Measurements from ENCODE around the gene HTT.

The HTT gene

GRCh38 chr4:3267576-3268394 lies 193.3 kb downstream of the HTT start:
- no peaks in the 10 kb centered on the region for H3K9me3 ChIP-seq (ENCODE audit: insufficient read depth, low read depth, low read length)
- no peaks in the 10 kb centered on the region for H4K20me1 ChIP-seq (ENCODE audit: insufficient read depth, low read length, poor library complexity, severe bottlenecking)
- no peaks in the 10 kb centered on the region for H3K36me3 ChIP-seq (ENCODE audit: insufficient read depth, low read length)
- TF ChIP-seq, protein P1, sequence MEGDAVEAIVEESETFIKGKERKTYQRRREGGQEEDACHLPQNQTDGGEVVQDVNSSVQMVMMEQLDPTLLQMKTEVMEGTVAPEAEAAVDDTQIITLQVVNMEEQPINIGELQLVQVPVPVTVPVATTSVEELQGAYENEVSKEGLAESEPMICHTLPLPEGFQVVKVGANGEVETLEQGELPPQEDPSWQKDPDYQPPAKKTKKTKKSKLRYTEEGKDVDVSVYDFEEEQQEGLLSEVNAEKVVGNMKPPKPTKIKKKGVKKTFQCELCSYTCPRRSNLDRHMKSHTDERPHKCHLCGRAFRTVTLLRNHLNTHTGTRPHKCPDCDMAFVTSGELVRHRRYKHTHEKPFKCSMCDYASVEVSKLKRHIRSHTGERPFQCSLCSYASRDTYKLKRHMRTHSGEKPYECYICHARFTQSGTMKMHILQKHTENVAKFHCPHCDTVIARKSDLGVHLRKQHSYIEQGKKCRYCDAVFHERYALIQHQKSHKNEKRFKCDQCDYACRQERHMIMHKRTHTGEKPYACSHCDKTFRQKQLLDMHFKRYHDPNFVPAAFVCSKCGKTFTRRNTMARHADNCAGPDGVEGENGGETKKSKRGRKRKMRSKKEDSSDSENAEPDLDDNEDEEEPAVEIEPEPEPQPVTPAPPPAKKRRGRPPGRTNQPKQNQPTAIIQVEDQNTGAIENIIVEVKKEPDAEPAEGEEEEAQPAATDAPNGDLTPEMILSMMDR (conservative IDR thresholded peaks at IDR 0.05; ENCODE audit: low read length) = no peak
- TF ChIP-seq EZH2phosphoT487 (IDR thresholded peaks at IDR 0.05; ENCODE audit: borderline replicate concordance) = no peak
- H3K27me3 ChIP-seq (ENCODE audit: insufficient read depth, low read length, poor library complexity, severe bottlenecking) = no peaks in the 10 kb centered on the region
- H3K4me1 ChIP-seq (ENCODE audit: insufficient read depth, low read length, poor library complexity, severe bottlenecking) = no peaks in the 10 kb centered on the region
- H3K9ac ChIP-seq (ENCODE audit: low read depth, low read length, poor library complexity, severe bottlenecking) = no peak overlapping the region
- H2AFZ ChIP-seq (ENCODE audit: low read length) = no peak overlapping the region
- no peak overlapping the region for H3K4me2 ChIP-seq (ENCODE audit: low read depth, low read length, poor library complexity, severe bottlenecking)
- H3K4me3 ChIP-seq (ENCODE audit: low read length, poor library complexity, severe bottlenecking) = no peak overlapping the region
- no peaks in the 10 kb centered on the region for H3K9me2 ChIP-seq (replicated peaks; ENCODE audit: low read depth, low read length)
- no peaks in the 10 kb centered on the region for H3K79me2 ChIP-seq (ENCODE audit: insufficient read depth, low read length)
- H3F3A ChIP-seq (ENCODE audit: low read depth) = no peaks in the 10 kb centered on the region

GRCh38 chr4:3268395-3269104 lies 194.1 kb downstream of the HTT start:
- Histone ChIP-seq H3K79me2 (ENCODE audit: insufficient read depth, low read length) (no peaks in the 10 kb centered on the region), H3K27me3 (ENCODE audit: insufficient read depth, low read length, poor library complexity, severe bottlenecking) (no peaks in the 10 kb centered on the region), H2AFZ (ENCODE audit: low read length) (no peak overlapping the region), H4K20me1 (ENCODE audit: insufficient read depth, low read length, poor library complexity, severe bottlenecking) (no peaks in the 10 kb centered on the region), H3K9ac (ENCODE audit: low read depth, low read length, poor library complexity, severe bottlenecking) (no peak overlapping the region), H3K9me3 (ENCODE audit: insufficient read depth, low read depth, low read length) (no peaks in the 10 kb centered on the region), H3K4me1 (ENCODE audit: insufficient read depth, low read length, poor library complexity, severe bottlenecking) (no peaks in the 10 kb centered on the region), H3K36me3 (ENCODE audit: insufficient read depth, low read length) (no peaks in the 10 kb centered on the region), H3K9me2 (replicated peaks; ENCODE audit: low read depth, low read length) (no peaks in the 10 kb centered on the region), H3K4me2 (ENCODE audit: low read depth, low read length, poor library complexity, severe bottlenecking) (no peak overlapping the region), H3K4me3 (ENCODE audit: low read length, poor library complexity, severe bottlenecking) (no peak overlapping the region), H3F3A (ENCODE audit: low read depth) (no peaks in the 10 kb centered on the region; the same call in 1 of the 2 replicates)
- TF ChIP-seq, protein P1 (conservative IDR thresholded peaks at IDR 0.05; ENCODE audit: low read length) = no peak
- no peak for TF ChIP-seq EZH2phosphoT487 (IDR thresholded peaks at IDR 0.05; ENCODE audit: borderline replicate concordance)

DNA sequence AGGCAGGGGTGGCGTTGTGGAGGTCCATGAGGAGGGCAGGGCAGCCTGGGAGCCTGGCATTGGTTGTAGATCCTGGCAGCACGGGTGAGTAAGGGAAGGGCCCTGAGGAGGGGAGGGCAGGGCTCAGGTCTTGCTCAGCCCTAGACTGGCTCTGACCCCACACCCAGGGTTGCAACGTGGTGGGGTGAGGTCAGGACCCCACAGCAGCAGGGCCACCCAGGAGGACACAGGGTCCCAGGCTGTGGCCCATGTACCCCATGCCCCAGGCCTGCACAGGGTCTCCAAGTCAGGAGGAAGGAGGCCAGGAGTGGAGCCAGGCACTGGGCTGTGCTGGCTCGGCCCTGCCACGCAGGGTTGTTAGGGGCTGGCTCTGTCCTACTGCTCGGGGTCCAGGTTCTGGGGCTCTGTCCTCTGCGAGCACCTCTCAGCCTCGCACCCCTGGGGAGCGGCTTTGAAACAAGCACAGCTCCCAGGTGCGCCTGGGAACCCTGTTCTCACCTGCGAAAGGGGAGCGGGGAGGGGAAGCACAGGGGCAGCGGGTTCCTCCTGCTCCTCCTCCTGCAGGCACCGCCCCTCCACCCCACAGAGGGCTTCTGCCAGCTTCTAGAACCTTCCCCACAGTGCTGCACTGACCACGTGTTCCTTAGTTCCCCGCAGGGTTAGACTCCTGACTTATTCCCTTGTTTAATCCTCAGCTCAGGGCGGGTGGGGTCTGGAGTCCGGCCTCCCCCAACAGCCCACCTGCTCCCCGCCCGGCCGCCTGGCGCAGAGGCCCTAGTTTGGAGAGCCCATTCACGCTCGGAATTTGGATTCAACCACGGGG lies 194.8 kb downstream of the HTT start:
- Histone ChIP-seq H3K9me2 (replicated peaks; ENCODE audit: low read depth, low read length) (no peaks in the 10 kb centered on the region), H3K36me3 (ENCODE audit: insufficient read depth, low read length) (no peaks in the 10 kb centered on the region), H3K4me3 (ENCODE audit: low read length, poor library complexity, severe bottlenecking) (no peak overlapping the region), H3K4me1 (ENCODE audit: insufficient read depth, low read length, poor library complexity, severe bottlenecking) (no peaks in the 10 kb centered on the region), H3K9me3 (ENCODE audit: insufficient read depth, low read depth, low read length) (no peaks in the 10 kb centered on the region), H3F3A (ENCODE audit: low read depth) (no peaks in the 10 kb centered on the region; the same call in 1 of the 2 replicates), H3K4me2 (ENCODE audit: low read depth, low read length, poor library complexity, severe bottlenecking) (no peak overlapping the region), H2AFZ (ENCODE audit: low read length) (no peak overlapping the region), H3K79me2 (ENCODE audit: insufficient read depth, low read length) (no peaks in the 10 kb centered on the region), H3K9ac (ENCODE audit: low read depth, low read length, poor library complexity, severe bottlenecking) (no peak overlapping the region), H4K20me1 (ENCODE audit: insufficient read depth, low read length, poor library complexity, severe bottlenecking) (no peaks in the 10 kb centered on the region), H3K27me3 (ENCODE audit: insufficient read depth, low read length, poor library complexity, severe bottlenecking) (no peaks in the 10 kb centered on the region)
- TF ChIP-seq, protein P1 (conservative IDR thresholded peaks at IDR 0.05; ENCODE audit: low read length) = no peak
- TF ChIP-seq EZH2phosphoT487 (IDR thresholded peaks at IDR 0.05; ENCODE audit: borderline replicate concordance) = no peak

All from Loucy (cell line).